ENCODE measurements around the gene PRRT1B.
"Not testable (repeated sequence)": the region's sequence is repeated elsewhere in the genome, so short reads cannot be mapped to it uniquely, and the experiment has no call there.

Gene PRRT1B

DNA sequence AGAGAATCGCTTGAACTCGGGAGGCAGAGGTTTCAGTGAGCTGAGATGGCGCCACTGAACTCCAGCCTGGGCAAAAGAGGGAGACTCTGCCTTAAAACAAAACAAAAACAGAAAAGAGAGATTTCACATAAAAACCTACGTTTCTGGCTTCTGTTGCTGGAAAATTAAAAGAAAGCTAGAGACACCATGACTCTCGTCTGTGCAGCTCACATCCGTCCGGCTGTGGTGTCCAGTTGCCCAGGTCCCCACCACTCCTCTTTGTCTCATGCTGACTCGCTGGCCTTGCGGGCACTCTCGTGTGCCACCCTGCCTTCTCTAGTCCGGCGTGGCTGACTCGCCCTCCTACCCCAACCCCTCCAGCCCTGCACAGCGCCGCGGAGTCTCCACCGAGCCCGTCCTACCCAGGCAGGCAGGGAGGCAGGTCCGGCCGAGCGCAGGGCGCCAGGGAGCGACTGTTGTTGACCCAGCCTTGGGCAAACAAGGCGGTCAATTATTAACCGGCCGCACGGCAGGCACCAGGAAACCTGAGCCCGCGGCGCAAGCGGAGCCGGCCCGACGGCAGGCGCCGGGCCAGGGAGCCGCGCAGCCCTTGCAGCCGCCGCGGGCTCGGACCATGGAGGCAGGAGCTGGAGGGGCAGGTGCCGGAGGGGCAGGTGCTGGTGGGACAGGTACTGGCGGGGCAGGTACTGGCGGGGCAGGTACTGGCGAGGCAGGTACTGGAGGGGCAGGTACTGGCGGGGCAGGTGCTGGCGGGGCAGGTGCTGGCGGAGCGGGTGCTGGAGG lies at the start of gene PRRT1B:
PRRT1B (plus strand) TSS at position 521 of the 783 bp plus-strand sequence; CDS start at position 614, 93 bp downstream.
- no peak for DNase-seq (ENCODE audit: low spot score)

DNA sequence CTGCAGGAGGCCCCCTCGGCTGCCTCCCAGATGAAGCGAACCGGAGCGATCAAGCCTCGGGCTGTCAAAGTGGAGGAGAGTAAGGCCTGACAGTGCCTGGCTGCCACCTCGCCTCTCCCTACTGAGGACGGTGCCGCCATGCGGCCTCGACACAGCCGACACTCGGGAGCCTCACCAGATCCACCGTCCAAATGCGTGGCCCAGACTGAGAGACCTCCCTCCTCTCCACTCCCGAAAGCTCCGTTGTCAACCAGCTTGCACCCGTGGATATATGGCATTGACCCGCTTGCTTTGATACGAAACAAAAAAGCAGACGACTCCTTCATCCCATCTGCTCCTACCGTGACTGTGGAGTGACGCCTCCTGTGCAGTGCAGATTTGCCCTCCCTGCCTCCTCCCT lies 49.5 kb upstream of the PRRT1B start:
- DNase-seq (ENCODE audit: low spot score) = no peak

DNA sequence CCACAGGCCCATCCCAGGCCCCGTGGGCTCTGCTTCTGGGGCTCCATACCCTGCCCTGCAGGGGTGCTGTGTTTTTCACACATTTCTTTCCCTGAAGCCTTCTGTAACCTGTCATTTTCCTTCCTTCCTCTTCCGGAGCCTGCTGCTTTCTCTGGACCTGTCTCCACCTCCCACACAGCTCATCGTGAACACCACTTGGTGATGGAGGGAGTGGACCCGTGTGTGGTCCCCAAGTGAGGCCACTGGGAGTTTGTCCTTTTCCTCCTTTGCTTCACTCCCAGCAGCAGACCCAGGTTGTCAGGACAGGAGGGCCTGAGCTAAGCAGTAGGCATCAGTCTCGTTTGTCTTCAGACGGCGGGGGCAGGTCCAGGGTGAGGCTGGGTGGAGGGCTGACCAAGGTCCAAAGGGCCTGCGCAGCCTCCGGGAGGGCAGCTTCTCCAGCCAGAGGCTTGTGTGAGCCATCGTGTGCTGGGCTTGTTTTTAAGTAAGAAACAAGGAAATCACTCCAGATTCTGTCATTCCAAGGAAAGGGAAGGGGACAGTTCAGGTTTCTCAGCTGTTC lies 48.4 kb upstream of the PRRT1B start:
- no peak for DNase-seq (ENCODE audit: low spot score)

DNA sequence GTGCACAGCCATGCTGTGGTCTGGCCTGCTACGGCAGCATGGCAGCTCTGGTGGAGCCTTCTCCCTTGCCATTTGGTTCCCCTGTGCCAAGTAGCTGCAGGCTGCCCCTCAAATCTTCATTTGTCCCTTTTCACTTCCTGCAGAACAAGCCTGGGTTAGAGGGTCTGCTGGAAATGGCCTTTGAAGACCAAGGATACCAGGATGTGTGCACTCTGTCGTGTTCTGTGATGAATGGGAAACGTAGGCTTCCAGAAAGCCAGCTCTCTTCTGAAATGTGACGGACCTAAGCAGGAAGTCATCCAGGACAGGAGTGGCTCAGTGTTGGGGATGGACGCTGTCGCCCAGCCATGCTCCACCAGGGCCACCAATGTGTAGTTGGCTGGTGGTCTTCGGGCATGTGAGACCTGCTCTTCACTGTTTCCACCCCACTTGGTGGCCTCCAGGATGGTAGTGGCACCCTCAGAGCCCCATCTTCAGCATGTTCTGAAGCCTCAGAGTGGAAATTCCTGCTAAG lies 46.0 kb upstream of the PRRT1B start:
- no peak for DNase-seq (ENCODE audit: low spot score)

- DNase-seq (ENCODE audit: low spot score) = no peak
These were observed 44.9 kb upstream of the PRRT1B start for GRCh38 chr9:131500377-131500776.

DNA sequence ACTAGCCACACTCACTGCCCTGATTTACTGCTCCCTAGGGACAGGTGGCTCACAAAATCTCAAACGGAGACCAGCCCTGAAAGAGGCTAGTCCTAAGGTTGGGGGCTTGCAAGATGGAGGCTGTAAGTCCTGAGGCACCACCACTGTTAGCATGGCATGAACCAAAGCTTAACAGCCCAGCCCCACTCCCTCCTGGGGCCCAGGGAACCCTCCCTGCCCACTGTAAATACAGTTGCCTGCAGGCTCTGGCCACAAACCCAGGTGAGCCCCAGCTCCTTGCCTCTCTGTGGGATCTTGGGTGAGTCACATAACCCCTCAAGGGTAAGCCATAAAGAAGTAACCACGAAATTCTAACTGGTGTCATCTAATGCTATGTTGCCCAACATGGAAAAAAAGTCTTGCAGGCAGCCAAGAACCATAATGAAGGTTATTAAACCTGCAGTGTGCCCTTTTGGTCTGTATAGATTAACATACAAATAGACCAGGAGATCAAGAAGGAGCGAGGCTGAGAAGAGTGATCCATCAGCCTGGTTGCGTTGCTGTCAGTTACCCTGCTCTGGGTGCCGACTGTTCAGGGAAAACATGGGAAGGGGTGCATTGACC lies 44.3 kb upstream of the PRRT1B start:
- DNase-seq (ENCODE audit: low spot score) = no peak

DNA sequence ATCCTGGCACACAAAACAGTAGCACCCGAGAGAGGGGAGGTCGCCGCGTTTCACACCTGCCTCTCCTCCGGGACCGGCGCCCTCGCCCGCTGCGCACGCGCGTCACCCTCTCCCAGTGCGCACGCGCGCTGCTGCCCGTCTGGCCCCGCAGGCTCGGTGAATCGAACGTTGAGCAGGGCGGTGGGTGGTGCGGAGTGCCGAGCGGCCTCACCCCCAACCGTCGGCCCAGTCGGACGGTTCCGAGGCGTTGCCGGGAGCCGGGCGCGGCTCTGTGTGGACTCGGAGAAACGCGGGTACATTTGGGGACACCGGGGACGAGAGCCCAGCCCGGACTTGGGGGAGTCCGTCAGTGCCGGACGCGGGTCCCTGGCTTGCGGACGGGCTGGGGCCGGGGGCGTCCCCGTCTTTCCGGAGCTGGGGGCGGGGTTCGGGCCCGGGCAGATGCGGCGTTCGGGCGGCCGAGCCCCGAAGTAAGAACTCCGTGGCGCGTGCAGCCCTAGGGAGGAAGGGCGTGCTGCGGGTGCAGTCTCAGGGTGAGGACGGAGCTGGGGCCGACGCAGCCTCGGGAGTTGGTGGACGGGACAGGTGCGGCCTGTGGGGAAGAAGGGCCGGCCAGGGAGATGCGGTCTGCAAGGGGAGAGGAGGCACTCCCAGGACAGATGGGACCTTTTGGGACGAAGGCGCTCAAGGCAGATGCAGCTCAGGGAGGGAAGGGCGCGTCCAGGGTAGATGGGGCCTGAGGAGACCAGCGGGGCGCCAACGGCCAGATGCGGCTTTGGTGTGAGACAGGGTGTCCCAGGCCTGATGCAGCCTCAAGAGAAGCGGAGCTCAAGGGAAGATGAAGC lies 42.3 kb upstream of the PRRT1B start, which contains the start of gene POMT1:
POMT1 (plus strand) TSS at position 138 of the 845 bp plus-strand sequence. CDS start 1,301 bp downstream, outside the sequence.
- peak; percentile 100 for DNase-seq (ENCODE audit: low spot score)

- DNase-seq (ENCODE audit: low spot score) = peak; percentile 66
These were observed 41.5 kb upstream of the PRRT1B start for GRCh38 chr9:131503626-131504465.

DNA sequence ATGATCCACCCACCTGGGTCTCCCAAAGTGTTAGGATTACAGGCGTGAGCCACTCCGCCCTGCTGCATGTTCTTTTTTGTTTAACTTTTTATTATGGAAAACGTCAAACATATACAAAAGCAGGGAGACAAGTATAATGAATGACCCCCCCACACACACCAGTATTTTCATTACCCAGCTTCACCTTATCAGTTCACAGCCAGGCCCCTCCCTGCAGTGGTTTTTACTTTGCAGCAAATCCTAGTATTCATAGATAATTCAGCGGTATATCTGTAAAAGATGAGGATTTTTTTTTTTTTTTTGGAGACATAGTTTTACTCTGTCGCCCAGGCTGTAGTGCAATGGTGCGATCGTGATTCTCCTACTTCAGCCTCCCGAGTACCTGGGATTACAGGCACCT lies 40.3 kb upstream of the PRRT1B start:
- DNase-seq (ENCODE audit: low spot score) = no peak

DNA sequence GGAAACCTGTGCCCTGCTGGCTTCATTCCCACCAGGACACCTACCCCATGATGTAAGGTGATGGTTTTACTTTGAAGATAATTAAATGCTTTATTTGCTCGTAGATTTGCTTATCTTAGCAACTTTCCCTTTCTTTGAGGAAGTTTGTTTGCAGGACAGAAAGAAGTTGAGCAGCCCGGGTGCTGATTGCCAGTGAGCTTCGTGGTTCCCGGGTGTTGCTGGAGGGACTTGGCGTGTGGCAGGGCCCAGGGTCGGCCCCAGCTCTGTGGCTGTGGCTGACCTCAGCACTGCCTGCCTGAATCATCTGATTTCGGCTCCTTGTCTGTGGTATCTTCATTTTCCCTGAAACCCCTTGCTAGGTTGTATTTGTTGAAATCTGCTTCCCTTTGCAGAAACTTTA lies 33.9 kb upstream of the PRRT1B start:
- no peak for DNase-seq (ENCODE audit: low spot score)

DNA sequence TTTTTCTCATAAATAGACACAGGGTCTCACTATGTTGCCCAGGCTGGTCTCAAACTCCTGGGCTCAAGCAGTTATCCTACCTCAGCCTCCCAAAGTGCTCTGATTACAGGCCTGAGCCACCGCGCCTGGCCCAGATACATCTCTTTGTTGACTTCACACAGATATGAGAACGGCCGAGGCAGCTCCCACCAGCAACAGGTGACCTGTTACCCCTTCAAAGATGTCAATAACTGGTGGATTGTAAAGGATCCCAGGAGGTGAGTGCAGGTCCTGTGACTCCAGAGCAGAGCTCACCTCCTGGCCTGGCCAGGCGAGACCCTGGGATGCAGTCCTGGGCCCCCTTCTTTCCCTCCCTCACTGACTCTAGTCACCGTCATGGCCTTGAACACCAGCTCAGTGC lies 33.4 kb upstream of the PRRT1B start:
- no peak for DNase-seq (ENCODE audit: low spot score)

- no peak for DNase-seq (ENCODE audit: low spot score)
These were observed 32.1 kb upstream of the PRRT1B start for GRCh38 chr9:131513177-131513576.

- not testable (repeated sequence) for DNase-seq (ENCODE audit: low spot score)
These were observed 29.7 kb upstream of the PRRT1B start for GRCh38 chr9:131515559-131516031.

DNA sequence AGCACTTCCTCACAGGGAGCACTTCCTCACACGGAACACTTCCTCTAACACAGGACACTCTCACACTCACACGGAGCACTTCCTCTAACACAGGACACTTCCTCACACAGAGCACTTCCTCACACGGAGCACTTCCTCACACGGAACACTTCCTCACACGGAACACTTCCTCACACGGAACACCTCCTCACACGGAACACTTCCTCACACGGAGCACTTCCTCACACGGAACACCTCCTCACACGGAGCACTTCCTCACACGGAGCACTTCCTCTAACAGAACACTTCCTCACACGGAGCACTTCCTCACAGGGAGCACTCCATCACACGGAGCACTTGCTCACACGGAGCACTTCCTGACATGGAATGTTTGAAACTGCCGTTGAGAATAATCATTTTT lies 29.2 kb upstream of the PRRT1B start:
- no peak for DNase-seq (ENCODE audit: low spot score)

GRCh38 chr9:131516930-131517329 lies 28.4 kb upstream of the PRRT1B start:
- DNase-seq (ENCODE audit: low spot score) = no peak

DNA sequence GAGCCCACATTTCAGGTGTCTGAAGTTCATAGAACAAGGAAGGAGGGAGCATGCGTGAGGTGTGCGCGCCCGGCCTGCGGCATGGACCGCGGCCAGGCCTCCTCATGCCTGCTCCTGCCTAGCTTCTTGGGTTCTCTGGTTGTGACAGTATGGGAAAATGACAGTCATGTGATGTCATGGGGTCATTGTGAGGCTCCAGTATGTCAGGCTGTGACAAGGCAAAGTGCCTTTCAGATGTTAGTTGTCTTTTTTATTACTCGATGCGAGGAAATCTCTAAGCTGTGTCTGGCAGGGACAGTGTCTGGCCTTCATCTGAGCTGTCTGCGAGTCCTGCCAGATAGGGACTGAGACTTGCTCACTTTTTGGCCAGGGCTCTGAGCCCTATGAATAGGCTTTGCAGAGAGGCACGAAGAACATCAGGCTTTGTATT lies 27.5 kb upstream of the PRRT1B start:
- no peak for DNase-seq (ENCODE audit: low spot score)

- no peak for DNase-seq (ENCODE audit: low spot score)
These were observed 26.8 kb upstream of the PRRT1B start for GRCh38 chr9:131518553-131518952.

GRCh38 chr9:131520503-131520902 lies 24.8 kb upstream of the PRRT1B start:
- DNase-seq (ENCODE audit: low spot score) = no peak

- DNase-seq (ENCODE audit: low spot score) = no peak
These were observed 24.1 kb upstream of the PRRT1B start for GRCh38 chr9:131521203-131521602.

DNA sequence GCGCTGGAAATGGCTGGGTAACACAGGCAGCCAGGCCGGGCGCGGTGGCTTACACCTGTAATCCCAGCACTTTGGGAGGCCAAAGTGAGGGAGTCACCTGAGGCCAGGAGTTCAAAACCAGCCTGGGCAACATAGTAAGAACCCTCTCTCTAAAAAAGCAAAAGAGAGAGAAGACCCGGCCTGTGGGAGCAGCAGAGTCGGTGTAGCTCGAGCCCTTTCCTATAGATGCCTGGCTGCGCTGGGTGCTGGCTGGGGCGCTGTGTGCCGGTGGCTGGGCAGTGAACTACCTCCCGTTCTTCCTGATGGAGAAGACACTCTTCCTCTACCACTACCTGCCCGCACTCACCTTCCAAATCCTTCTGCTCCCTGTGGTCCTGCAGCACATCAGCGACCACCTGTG lies 23.5 kb upstream of the PRRT1B start:
- no peak for DNase-seq (ENCODE audit: low spot score)
